HG03354 (cell line): Measurements from ENCODE around the gene AGTRAP.

Source experiments
- ATAC-seq: cut with Tn5 transposase; IDR thresholded peaks from one replicate; pipeline ENCODE4 v1.9.1; 2021; ENCODE audit warnings: mild to moderate bottlenecking; ENCODE audit not compliant: unreplicated experiment, poor library complexity, severe bottlenecking

Gene AGTRAP

GRCh38 chr1:11778336-11778735 lies 42.4 kb downstream of the AGTRAP start:
- no peak for ATAC-seq

GRCh38 chr1:11778844-11779623 lies 43.1 kb downstream of the AGTRAP start:
- ATAC-seq, result no peak

DNA sequence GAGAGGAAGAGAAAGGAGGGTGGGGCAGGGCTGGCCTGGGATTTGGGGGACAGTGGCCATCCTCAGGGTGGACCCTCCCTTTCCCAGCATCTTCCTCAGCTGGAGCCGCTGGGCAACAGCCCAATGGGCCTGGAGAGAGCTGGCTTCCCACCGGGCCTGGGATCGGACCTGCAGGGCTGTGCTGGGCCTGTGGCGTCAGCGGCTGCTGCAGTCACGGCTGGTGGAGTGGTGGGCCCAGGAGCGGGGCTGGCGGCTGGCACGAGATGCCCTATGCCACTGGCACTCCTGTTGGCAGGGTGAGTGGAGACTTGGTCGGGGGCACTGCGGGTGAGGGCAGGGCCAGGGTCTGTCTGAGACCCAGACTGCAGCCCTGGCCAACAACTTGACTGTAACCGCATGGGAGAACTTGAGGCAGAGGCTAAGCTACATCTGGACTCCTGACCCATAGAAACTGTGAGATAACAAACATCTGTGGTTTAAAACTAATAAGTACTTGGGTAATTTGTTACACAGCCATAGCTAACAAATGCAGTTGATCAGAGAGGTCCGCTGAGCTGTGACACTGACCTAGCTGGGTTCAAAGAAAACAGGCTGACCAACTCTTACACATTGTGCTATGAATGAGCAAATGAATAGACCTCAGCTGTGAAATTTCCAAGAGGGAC lies 43.9 kb downstream of the AGTRAP start:
- ATAC-seq, result no peak

- no peak for ATAC-seq
Measured at GRCh38 chr1:11780380-11781147, 44.6 kb downstream of the AGTRAP start.

DNA sequence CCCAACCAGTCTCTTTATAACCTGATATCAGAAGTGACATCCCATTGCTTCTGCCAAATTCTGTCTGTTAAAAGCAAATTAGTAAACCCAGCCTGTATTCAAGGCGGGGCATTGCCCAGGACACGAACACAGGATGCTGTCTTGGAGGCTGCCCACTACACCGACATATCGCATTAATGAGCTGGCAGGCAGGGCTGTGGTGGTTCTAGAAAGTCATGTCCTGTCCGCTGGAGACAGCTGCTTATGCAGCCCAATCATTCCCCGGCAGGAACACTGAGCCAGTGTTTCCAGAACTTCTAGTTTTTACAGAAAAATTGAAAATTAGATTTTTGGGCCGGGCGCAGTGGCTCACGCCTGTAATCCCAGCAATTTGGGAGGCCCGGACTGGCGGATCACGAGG lies 45.4 kb downstream of the AGTRAP start:
- ATAC-seq, result no peak

DNA sequence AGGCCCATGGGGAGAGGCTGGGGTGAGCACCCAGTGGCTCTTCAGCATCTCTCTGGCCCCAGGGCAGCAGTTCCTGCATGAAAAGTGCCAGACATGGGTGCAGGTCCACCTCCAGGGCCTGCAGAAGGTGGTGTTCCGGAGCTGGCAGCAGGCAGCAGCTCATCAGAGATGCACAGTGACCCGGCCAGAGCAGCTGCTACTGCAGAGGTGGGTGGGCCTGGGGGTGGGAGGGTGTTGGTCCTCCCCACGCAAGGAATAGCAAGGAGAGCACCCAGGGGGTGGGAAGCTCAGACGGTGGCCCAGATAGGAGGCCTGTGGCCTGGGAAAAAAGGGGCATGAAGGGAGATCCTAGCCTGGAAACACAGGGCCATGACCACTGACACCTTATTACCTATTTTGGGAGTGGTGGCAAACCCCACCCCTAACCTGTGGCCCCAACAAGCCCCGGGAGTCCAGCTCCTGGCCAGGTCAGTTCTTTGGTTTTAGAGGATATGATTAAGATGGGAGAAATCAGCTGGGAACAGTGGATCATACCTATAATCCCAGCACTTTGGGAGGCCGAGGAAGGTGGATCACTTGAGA lies 46.3 kb downstream of the AGTRAP start:
- ATAC-seq, result no peak

- ATAC-seq, result no peak
Measured at GRCh38 chr1:11783556-11783955, 47.6 kb downstream of the AGTRAP start.

DNA sequence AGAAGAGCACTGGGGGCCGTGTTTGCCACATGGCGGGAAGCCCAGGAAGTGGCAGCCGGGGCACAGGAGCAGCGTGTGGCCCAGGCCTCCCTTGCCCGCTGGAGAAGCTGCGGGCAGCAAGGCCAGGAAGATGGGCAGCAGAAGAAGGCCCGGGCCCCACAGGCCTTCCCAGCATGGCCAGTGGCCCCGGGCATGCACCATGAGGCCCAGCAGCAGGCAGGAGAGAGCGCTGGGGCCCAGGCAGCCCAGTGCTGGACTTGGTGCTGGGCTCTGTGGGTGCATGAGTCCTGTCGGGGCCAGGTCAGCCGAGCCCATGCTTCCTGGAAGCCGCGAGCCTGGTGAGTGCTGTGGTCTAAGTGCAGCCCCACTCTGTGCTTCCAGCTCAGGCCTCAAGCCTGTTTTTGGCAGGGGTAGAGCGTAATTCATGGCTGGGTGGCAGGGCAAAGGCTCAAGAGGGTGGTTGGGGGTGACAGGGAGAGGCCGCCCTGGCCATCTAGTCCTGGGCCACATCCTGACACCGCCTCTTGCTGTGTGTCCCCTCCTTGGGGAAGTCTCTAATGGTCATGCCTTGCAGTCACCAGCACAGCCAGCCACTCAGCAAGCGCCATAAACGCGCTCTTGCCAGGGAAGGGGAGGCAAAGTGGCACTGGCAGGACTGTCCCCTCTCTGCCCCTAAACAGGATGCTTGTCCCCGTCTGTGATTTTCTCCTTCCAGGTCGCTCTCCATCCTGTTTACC lies 48.5 kb downstream of the AGTRAP start:
- ATAC-seq, result peak; percentile 8

GRCh38 chr1:11784993-11785769 lies 49.2 kb downstream of the AGTRAP start:
- peak; percentile 64 for ATAC-seq

- no peak for ATAC-seq
Measured at GRCh38 chr1:11786168-11786567, 50.2 kb downstream of the AGTRAP start.

DNA sequence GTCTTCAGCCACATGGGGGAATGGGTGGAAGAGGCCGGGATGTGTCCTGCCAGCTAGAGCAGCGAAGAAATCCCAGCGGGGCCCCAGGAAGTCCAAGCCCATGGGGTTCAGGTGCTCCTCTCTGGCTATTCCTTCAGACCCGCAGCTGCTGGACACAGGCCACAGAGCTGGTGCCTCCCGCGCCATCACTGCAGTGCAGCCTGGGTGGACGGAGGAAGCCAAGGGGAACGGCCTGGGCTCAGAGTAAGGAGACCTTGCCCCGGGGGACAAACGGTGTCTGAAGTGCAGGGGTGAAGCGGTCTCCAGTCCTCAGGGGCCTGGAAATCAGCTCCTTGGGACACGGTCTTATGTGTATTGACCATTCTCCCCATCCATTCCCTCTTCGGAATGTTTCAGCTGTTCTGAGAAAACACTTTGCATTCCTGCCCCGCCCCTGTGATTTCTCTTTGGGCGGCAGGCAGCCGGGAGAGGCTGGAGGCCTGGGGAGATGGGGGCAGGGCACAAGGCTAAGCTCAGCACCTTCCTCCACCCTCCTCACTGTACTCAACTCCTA lies 51.4 kb downstream of the AGTRAP start:
- ATAC-seq, result no peak

GRCh38 chr1:11787804-11788436 lies 52.0 kb downstream of the AGTRAP start:
- ATAC-seq, result no peak

- no peak for ATAC-seq
Measured at GRCh38 chr1:11788549-11789053, 52.7 kb downstream of the AGTRAP start.

GRCh38 chr1:11789126-11790067 lies 53.5 kb downstream of the AGTRAP start:
- ATAC-seq, result no peak

- no peak for ATAC-seq
Measured at GRCh38 chr1:11790101-11790879, 54.4 kb downstream of the AGTRAP start.
